Fibroblast of the aortic adventitia (primary cell): ENCODE results near the gene SERF2. TPM values are rescaled to one million over a fixed set of nuclear protein-coding genes. Genes with fewer than 3 reads are reported as not detected.
A peak's percentile ranks its signal among the peaks of the same experiment; 100 is the strongest.
"Not testable (repeated sequence)": the region's sequence is repeated elsewhere in the genome, so short reads cannot be mapped to it uniquely, and the experiment has no call there.

Experiments used
- DNase-seq: peaks from one replicate; pipeline ENCODE4 v3.0.0-alpha.2; 2010; ENCODE audit warnings: low read depth
- H3K4me3 ChIP-seq: 2 replicates; pipeline ENCODE4 v1.5.1; 2011; ENCODE audit warnings: low read depth, mild to moderate bottlenecking, control low read depth, low read length, moderate library complexity
- total RNA-seq: library from RNA; depleted of rRNA; stranded (reverse); fragments of >200 nt; gene quantifications from 2 replicates; pipeline ENCODE4 v1.2.3, GENCODE V29; 2012; ENCODE audit warnings: low replicate concordance
- TF ChIP-seq, protein P1 (sequence below): IDR thresholded peaks from 2 replicates; pipeline ENCODE4 v1.5.1; 2011; ENCODE audit warnings: mild to moderate bottlenecking, low read length, control low read depth, inconsistent platforms; ENCODE audit not compliant: insufficient read depth

SERF2 gene
- total RNA-seq, 1 donor = 516 TPM

DNA sequence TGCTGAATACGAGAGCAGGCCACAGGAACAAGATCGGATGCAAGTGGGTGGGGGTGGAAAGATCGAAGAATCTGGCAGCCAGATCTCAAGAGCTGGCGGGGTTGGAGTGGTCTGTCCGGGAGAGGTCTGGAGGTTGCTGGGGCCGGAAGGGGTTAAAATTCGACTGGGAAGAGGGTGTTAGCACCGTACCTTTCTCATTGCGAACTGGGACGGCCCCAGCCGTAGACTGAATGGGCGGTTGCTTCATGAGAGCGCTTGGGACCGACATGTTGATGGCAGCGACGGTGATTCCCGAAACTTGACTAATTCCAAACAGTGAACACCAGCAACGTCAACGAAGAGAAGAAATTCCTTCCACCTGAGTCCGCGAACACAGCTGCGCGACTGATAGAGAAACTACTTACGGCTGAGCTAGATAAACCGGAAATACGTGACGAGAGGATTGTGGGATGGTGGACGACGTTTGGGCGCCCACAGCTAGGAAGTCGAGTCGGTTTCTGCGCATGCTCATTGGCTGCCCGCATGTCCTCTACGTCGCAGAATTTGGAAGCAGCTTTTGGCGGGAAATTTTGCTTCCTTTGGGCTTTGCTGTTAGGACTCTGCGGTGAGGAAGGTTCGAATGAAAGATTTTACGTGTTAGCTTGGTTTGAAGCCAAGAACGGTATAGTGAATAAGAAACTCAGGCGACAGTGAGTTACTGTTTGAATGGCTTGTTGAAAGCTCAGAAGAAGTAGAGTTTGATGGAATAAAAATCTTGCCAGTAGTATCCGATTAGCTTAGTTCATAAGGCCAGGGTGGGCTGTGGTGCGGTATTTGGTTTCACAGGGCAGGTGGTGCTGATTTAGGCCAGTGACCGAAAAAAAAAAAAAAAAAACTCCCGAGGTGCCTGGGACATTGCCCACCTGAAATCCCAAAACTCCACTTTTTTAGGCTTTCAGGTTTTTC, 32.5 kb downstream of the SERF2 start, which contains the start of gene MFAP1:
Gene MFAP1, minus strand, starts transcription at position 389 of the 945 bp plus-strand sequence. Its CDS starts 121 bp downstream, at position 268.
- H3K4me3 ChIP-seq = peak within 1 kb of the TSS; percentile 95
- TF ChIP-seq, protein P1, sequence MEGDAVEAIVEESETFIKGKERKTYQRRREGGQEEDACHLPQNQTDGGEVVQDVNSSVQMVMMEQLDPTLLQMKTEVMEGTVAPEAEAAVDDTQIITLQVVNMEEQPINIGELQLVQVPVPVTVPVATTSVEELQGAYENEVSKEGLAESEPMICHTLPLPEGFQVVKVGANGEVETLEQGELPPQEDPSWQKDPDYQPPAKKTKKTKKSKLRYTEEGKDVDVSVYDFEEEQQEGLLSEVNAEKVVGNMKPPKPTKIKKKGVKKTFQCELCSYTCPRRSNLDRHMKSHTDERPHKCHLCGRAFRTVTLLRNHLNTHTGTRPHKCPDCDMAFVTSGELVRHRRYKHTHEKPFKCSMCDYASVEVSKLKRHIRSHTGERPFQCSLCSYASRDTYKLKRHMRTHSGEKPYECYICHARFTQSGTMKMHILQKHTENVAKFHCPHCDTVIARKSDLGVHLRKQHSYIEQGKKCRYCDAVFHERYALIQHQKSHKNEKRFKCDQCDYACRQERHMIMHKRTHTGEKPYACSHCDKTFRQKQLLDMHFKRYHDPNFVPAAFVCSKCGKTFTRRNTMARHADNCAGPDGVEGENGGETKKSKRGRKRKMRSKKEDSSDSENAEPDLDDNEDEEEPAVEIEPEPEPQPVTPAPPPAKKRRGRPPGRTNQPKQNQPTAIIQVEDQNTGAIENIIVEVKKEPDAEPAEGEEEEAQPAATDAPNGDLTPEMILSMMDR = no peak
- peak; percentile 98 for DNase-seq

DNA sequence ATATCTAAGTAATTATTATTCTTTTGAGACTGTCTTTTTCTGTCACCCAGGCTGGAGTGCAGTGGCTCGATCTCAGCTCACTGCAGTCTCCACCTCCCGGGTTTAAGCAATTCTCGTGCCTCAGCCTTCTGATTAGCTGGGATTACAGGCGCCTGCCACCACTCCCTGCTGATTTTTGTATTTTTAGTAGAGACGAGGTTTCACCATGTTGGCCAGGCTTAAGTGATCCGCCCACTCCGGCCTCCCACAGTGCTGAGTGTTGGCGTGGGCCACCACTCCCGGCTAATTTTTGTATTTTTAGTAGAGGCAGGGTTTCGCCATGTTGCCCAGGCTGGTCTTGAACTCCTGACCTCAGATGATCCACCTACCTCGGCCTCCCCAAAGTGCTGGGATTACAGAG, 33.2 kb downstream of the SERF2 start:
- DNase-seq, H3K4me3 ChIP-seq: not testable (repeated sequence)

DNA sequence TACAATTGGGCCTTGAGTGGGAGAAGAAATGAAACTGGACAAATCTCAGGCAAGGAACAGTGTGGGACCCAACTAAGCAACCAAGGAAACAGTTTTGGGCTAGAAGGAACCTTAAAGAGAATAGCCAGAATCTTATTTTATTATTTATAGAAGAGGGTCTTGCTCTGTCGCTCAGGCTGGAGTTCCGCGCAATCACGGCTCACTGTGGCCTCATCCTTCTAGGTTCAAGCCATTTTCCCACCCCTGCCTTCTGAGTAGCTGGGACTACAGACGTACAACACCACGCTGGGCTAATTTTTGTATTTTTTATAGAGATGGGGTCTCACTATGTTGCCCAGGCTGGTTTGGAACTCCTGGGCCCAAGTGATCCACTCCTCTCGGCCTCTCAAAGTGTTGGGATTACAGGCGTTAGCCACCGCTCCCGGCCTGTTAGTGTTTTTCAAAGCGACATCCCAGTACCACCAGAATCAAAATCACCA, 33.9 kb downstream of the SERF2 start:
- TF ChIP-seq, protein P1 = no peak
- peak overlapping the region; percentile 76 for H3K4me3 ChIP-seq

DNA sequence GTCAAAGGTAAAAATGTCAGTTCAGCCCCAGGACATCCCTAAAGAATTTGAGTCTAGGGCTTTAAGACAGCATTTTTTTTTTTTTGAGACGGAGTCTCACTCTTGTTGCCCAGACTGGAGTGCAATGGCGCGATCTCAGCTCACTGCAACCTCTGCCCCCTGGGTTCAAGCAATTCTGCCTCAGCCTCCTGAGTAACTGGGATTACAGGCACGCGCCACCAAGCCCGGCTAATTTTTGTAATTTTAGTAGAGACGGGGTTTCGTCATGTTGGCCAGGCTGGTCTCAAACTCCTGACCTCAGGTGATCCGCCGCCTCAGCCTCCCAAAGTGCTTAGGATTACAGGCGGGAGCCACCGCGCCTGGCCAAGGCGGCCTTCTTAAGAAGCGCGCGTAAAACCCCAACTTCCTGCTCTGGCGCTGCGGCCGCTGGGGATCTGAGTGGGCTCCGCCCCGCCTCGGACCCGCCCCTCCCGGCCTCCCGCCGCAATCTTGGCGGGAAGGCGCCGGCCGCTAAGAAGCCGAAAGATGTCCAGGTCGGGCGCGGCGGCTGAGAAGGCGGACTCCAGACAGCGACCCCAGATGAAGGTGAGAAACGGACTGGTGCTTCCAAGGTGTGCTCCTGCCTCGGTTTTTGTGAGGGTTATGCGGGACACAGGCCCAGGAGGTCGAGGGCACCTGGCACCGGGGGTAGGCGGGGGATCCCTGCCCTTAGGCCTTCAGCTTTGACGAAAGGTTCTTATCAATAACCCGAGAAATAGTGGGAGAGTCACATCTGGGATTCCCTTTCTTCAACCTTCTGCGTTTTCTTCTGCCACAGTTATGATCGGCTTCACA, 34.6 kb downstream of the SERF2 start, which contains the start of gene WDR76:
Gene WDR76, plus strand, starts transcription at position 495 of the 834 bp plus-strand sequence. Its CDS starts 31 bp downstream, at position 526.
- H3K4me3 ChIP-seq = peak within 1 kb of the TSS; percentile 76
- DNase-seq = peak; percentile 73
- TF ChIP-seq, protein P1 = no peak

More for the DNA sequence above, 33.9 kb downstream of the SERF2 start:
- no peak for DNase-seq

DNA sequence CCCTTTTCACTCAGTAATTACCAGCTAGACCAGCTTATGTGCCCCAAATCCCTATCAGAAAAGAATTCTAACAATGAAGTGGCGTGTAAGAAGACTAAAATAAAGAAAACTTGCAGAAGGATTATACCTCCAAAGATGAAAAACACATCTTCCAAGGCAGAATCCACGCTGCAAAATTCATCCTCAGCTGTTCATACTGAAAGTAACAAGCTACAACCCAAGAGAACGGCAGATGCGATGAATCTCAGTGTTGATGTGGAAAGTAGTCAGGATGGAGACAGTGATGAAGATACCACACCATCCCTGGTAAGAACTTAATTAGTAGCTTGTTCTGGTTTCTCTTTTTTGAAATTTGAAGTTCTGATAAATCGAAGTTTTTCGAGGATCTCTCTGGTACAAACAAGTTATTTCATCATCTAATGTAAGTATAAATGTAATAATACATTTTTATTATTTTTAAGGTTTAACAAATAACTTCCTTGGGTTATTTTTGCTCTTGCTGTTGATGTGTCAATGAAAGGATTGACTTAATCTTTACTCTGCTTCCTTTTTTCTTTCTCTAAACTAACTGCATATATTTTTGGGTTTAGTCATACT, 36.0 kb downstream of the SERF2 start:
- TF ChIP-seq, protein P1 = no peak
- peak overlapping the region; percentile 76 for H3K4me3 ChIP-seq
- DNase-seq = peak; percentile 25

- H3K4me3 ChIP-seq, DNase-seq: not testable (repeated sequence)
Measured at GRCh38 chr15:43829951-43830540, 37.9 kb downstream of the SERF2 start.

DNA sequence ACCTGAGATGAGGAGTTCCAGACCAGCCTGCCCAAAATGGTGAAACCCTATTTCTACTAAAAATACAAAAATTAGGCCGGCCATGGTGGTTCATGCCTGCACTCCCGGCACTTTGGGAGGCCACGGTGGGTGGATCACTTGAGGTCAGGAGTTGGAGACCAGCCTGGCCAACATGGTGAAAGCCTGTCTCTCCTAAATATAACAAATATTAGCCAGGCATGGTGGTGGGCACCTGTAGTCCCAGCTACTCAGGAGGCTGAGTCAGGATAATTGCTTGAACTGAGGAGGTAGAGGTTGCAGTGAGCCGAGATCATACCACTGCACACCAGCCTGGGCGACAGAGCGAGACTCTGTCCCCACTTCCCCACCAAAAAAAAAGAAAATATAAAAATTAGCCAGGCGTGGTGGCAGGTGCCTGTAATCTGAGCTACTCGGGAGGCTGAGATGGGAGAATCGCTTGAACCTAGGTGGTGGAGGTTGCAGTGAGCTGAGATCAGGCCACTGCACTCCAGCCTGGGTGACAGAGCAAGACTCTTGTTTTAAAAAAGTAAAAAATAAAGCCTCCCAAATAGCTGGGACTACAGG, 38.7 kb downstream of the SERF2 start:
- not testable (repeated sequence) for DNase-seq, H3K4me3 ChIP-seq

DNA sequence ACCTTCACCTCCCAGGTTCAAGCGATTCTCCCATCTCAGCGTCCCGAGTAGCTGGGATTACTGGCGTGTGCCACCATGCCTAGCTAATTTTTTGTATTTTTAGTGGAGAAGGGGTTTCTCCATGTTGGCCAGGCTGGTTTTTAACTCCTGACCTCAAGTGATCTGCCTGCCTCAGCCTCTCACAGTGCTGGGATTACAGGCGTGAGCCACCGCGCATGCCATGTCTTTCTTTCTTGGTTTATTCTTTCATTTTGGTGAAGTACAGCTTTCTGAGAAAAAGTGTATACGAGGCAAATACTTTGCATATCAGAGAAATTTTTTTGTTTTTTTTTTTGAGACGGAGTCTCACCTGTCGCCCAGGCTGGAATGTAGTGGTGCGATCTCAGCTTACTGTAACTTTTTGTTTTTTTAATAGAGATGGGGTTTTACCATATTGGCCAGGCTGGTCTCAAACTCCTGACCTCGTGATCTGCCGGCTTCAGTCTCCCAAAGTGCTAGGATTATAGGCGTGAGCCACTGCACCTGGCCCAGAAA, 39.5 kb downstream of the SERF2 start:
- not testable (repeated sequence) for DNase-seq, H3K4me3 ChIP-seq

GRCh38 chr15:43832485-43832884, 40.4 kb downstream of the SERF2 start:
- not testable (repeated sequence) for DNase-seq, H3K4me3 ChIP-seq
